ENCODE results near the gene EMP3. TPM values are rescaled to one million over a fixed set of nuclear protein-coding genes. Genes with fewer than 3 reads are reported as not detected.

Gene EMP3
- total RNA-seq, 6 donors from 2014 or later: 38.8 to 173 (median 75.1) TPM

GRCh38 chr19:48372904-48373303 lies 47.6 kb downstream of the EMP3 start:
- DNase-seq (no peak), ATAC-seq (ENCODE audit: low FRiP score in 2 of 2) (no peak)
- WGBS, 2 donors: 58 to 60% methylated on average over 4 of the region's 4 CpGs
- H3K27ac ChIP-seq: no peak overlapping the region
- no peak for TF ChIP-seq POLR2AphosphoS5 (IDR thresholded peaks at IDR 0.05)
- no peak for TF ChIP-seq CTCF (IDR thresholded peaks at IDR 0.05)
- no peak for TF ChIP-seq POLR2A (IDR thresholded peaks at IDR 0.05)
- no peak for TF ChIP-seq EP300 (IDR thresholded peaks at IDR 0.05)
- no peak overlapping the region for H3K4me3 ChIP-seq
- H3K9me3 ChIP-seq: no peaks in the 10 kb centered on the region
- H3K36me3 ChIP-seq: no peaks in the 10 kb centered on the region
- no peaks in the 10 kb centered on the region for H3K27me3 ChIP-seq
- H3K4me1 ChIP-seq: peaks cover 0 to 4% (median under 1%) of the 10 kb centered on the region in 4 donors

- TF ChIP-seq EP300 (IDR thresholded peaks at IDR 0.05): no peak
- TF ChIP-seq POLR2AphosphoS5 (IDR thresholded peaks at IDR 0.05): no peak
- TF ChIP-seq POLR2A (IDR thresholded peaks at IDR 0.05): no peak
- no peak for TF ChIP-seq CTCF (IDR thresholded peaks at IDR 0.05)
- no peaks in the 10 kb centered on the region for H3K36me3 ChIP-seq
Measured at GRCh38 chr19:48373567-48373966, 48.2 kb downstream of the EMP3 start.

GRCh38 chr19:48378194-48378570 lies 52.8 kb downstream of the EMP3 start:
- Histone ChIP-seq H3K36me3 (peaks cover 3 to 22% (median 14%) of the 10 kb centered on the region in 4 donors), H3K4me3 (no peak overlapping the region), H3K27me3 (no peaks in the 10 kb centered on the region), H3K4me1 (peaks cover 0 to 8% (median 2%) of the 10 kb centered on the region in 4 donors), H3K9me3 (no peaks in the 10 kb centered on the region), H3K27ac (no peak overlapping the region)
- WGBS, 2 donors: 86% methylated on average over 10 of the region's 10 CpGs
- TF ChIP-seq POLR2AphosphoS5 (IDR thresholded peaks at IDR 0.05) (no peak), EP300 (IDR thresholded peaks at IDR 0.05) (no peak), POLR2A (IDR thresholded peaks at IDR 0.05) (no peak), CTCF (IDR thresholded peaks at IDR 0.05) (no peak)
- ATAC-seq (ENCODE audit: low FRiP score in 2 of 2): no peak
- no peak for DNase-seq

More at GRCh38 chr19:48373567-48373966, 48.2 kb downstream of the EMP3 start:
- ATAC-seq (ENCODE audit: low FRiP score in 2 of 2) (no peak), DNase-seq (no peak)
- peaks cover 0 to 8% (median 2%) of the 10 kb centered on the region in 4 donors for H3K4me1 ChIP-seq
- H3K4me3 ChIP-seq: no peak overlapping the region
- no peak overlapping the region for H3K27ac ChIP-seq
- H3K9me3 ChIP-seq: no peaks in the 10 kb centered on the region
- WGBS, 2 donors: 83 to 90% methylated on average over 10 to 11 of the region's 11 CpGs
- no peaks in the 10 kb centered on the region for H3K27me3 ChIP-seq

GRCh38 chr19:48379058-48379457 lies 53.7 kb downstream of the EMP3 start:
- ATAC-seq (ENCODE audit: low FRiP score in 2 of 2) (no peak), DNase-seq (no peak)
- TF ChIP-seq POLR2AphosphoS5 (IDR thresholded peaks at IDR 0.05): no peak
- TF ChIP-seq POLR2A (IDR thresholded peaks at IDR 0.05): no peak
- no peak for TF ChIP-seq CTCF (IDR thresholded peaks at IDR 0.05)
- no peak for TF ChIP-seq EP300 (IDR thresholded peaks at IDR 0.05)
- no peaks in the 10 kb centered on the region for H3K27me3 ChIP-seq
- H3K9me3 ChIP-seq: no peaks in the 10 kb centered on the region
- peaks cover 11 to 31% (median 23%) of the 10 kb centered on the region in 4 donors for H3K36me3 ChIP-seq
- H3K4me3 ChIP-seq: no peak overlapping the region
- peaks cover 0 to 8% (median 2%) of the 10 kb centered on the region in 4 donors for H3K4me1 ChIP-seq
- WGBS, 2 donors: 77 to 80% methylated on average over 5 of the region's 5 CpGs
- no peak overlapping the region for H3K27ac ChIP-seq

Other genes with a start within 250 kb of the EMP3 start
- 10 to 100 TPM in 3 of 6 donors, 1 to 10 TPM in 3; 7.3 to 39.8 (median 14.2) TPM for gene PLA2G4C, start 214.7 kb upstream of the EMP3 start, total RNA-seq
- gene LIG1, start 155.2 kb upstream of the EMP3 start, total RNA-seq: 100 to 1,000 TPM in 1 of 6 donors, 10 to 100 TPM in 5; 11.4 to 113 (median 27.8) TPM
- 10 to 100 TPM in 1 of 6 donors, 1 to 10 TPM in 5; 2.9 to 13.2 (median 8.0) TPM for gene ZSWIM9, start 154.9 kb upstream of the EMP3 start, total RNA-seq
- 100 to 1,000 TPM in 1 of 6 donors, 10 to 100 TPM in 5; 35.1 to 138 (median 77.8) TPM for gene CARD8, start 69.6 kb upstream of the EMP3 start, total RNA-seq
- gene ZNF114, start 55.5 kb upstream of the EMP3 start, total RNA-seq: 1 to 10 TPM; 1.0 to 4.5 (median 1.2) TPM
- 10 to 100 TPM in 4 of 6 donors, 1 to 10 TPM in 2; 4.7 to 34.6 (median 16.6) TPM for gene TMEM143, start 38.4 kb downstream of the EMP3 start, total RNA-seq
- gene SYNGR4, start 38.8 kb downstream of the EMP3 start, total RNA-seq: not detected
- gene KDELR1, start 66.0 kb downstream of the EMP3 start, total RNA-seq: 100 to 1,000 TPM in 2 of 6 donors, 10 to 100 TPM in 4; 44.6 to 141 (median 96.8) TPM
- 1 to 10 TPM in 2 of 6 donors, under 1 TPM in 4; 0.15 to 1.4 (median 0.57) TPM for gene GRIN2D, start 68.1 kb downstream of the EMP3 start, total RNA-seq
- 10 to 100 TPM; 10.5 to 44.1 (median 31.6) TPM for gene GRWD1, start 120.4 kb downstream of the EMP3 start, total RNA-seq
- 1 to 10 TPM in 3 of 6 donors, under 1 TPM in 3; 0.54 to 1.9 (median 0.91) TPM for gene KCNJ14, start 130.0 kb downstream of the EMP3 start, total RNA-seq
- gene CYTH2, start 143.8 kb downstream of the EMP3 start, total RNA-seq: 100 to 1,000 TPM in 2 of 6 donors, 10 to 100 TPM in 4; 53.4 to 195 (median 77.0) TPM
- gene LMTK3, start 186.3 kb downstream of the EMP3 start, total RNA-seq: 10 to 100 TPM in 4 of 6 donors, 1 to 10 TPM in 2; 4.9 to 45.1 (median 13.1) TPM
- gene SULT2B1, start 226.6 kb downstream of the EMP3 start, total RNA-seq: 10 to 100 TPM; 10.5 to 19.6 (median 15.2) TPM

Data from upper lobe of left lung (tissue), 6 donors.